ENCODE measurements around the gene OR1L1.

Gene OR1L1

DNA sequence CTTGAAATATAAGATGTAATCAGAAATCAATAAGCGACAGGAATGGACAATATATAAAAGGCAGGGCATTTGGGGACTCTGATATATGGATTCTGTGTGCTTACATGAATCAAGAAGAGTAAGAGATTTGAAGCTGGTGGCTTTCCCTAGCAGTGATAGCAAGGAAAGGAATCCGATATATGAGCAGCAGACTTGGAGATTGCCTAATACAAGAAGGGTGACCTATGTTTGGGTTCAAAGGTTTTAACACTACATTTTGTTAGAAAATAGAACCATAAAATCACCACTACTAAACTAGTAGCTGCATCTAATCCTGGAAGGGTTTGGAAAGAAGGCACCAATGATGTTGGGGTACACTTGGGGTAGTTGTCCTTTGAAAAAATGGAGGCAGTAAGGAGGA, 11.0 kb downstream of the OR1L1 start:
- no peak for DNase-seq
- TF ChIP-seq CTCF (IDR thresholded peaks at IDR 0.05; ENCODE audit: low read depth, low read length) = no peak
- Histone ChIP-seq H3K36me3 (no peaks in the 10 kb centered on the region), H3K4me3 (ENCODE audit: low read depth, low read length) (no peak overlapping the region), H3K27ac (no peak overlapping the region), H3K27me3 (ENCODE audit: insufficient read depth, low read depth, severe bottlenecking) (peaks cover 26% of the 10 kb centered on the region), H3K9me3 (ENCODE audit: severe bottlenecking) (peaks cover 12% of the 10 kb centered on the region)

- H3K27me3 ChIP-seq (ENCODE audit: insufficient read depth, low read depth, severe bottlenecking) = peaks cover 9% of the 10 kb centered on the region
- no peak for TF ChIP-seq CTCF (IDR thresholded peaks at IDR 0.05; ENCODE audit: low read depth, low read length)
- H3K9me3 ChIP-seq (ENCODE audit: severe bottlenecking) = peaks cover 9% of the 10 kb centered on the region
- no peak overlapping the region for H3K27ac ChIP-seq
- H3K36me3 ChIP-seq = no peaks in the 10 kb centered on the region
- H3K4me3 ChIP-seq (ENCODE audit: low read depth, low read length) = no peak overlapping the region
- DNase-seq = no peak
Measured at GRCh38 chr9:122684851-122685250, 23.3 kb downstream of the OR1L1 start.

DNA sequence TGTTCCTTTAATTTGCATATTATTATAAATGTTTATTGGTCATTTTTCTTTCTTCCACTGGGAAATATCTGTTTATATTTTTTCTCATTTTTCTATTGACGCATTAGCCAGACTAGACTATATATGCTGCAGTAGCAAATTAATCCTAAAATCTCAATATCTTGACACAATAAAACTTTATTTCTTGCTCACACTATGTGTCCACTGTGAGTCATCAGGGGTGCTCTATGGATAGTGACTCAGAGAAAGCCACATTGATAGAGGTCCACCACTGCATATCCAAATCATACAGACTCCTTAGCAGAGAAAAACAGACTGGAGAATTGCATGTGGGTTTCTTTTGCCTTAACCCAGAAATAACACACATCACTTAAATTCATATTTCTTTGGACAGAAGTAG, 34.2 kb downstream of the OR1L1 start:
- Histone ChIP-seq H3K27ac (no peak overlapping the region), H3K9me3 (ENCODE audit: severe bottlenecking) (no peaks in the 10 kb centered on the region), H3K36me3 (no peaks in the 10 kb centered on the region), H3K4me3 (ENCODE audit: low read depth, low read length) (no peak overlapping the region), H3K27me3 (ENCODE audit: insufficient read depth, low read depth, severe bottlenecking) (no peaks in the 10 kb centered on the region)
- DNase-seq = no peak
- TF ChIP-seq CTCF (IDR thresholded peaks at IDR 0.05; ENCODE audit: low read depth, low read length) = no peak

Data from WERI-Rb-1 (cell line).